GM12891 (cell line): ENCODE data around the gene FRMD5.

Source experiments
- POLR2A ChIP-seq: IDR thresholded peaks from 2 replicates; pipeline ENCODE4 v1.6.1; 2011; ENCODE audit warnings: low read depth, low read length, control low read depth
- POLR2AphosphoS5 ChIP-seq: IDR thresholded peaks from 2 replicates; pipeline ENCODE4 v1.6.1; 2011; ENCODE audit warnings: low read depth, low read length, control low read depth
- POU2F2 ChIP-seq: IDR thresholded peaks from 2 replicates; pipeline ENCODE4 v1.6.1; 2011; ENCODE audit warnings: low read depth, mild to moderate bottlenecking, control low read depth, low read length, moderate library complexity
- SPI1 ChIP-seq: IDR thresholded peaks from 2 replicates; pipeline ENCODE4 v1.6.1; 2011; ENCODE audit warnings: low read depth, low read length, control low read depth
- TAF1 ChIP-seq: IDR thresholded peaks from 2 replicates; pipeline ENCODE4 v1.6.1; 2011; ENCODE audit warnings: low read depth, low read length, control low read depth

GRCh38 chr15:44208956-44209355 is 13.9 kb upstream of the FRMD5 start:
- TF ChIP-seq SPI1 (no peak), POLR2A (no peak), TAF1 (no peak), POLR2AphosphoS5 (no peak), POU2F2 (no peak)
